Spleen (tissue), 7 donors: ENCODE results near the gene AP1M1.

Experiments used
- POLR2A ChIP-seq, 3 donors: fragments of 450-650 bp; IDR thresholded peaks; one replicate each; pipeline ENCODE4 v1.5.1; 2017; ENCODE audit warnings: antibody characterized with exemption in 3 of 3, mild to moderate bottlenecking in 1 of 3
- POLR2AphosphoS5 ChIP-seq, 3 donors: sonication (generic); formaldehyde crosslinking; IDR thresholded peaks; one replicate each; pipeline ENCODE4 v1.5.1; 2017; ENCODE audit warnings: antibody characterized with exemption in 3 of 3
- TF ChIP-seq, protein P1 (sequence below), 11 experiments: fragments of 200-600 bp in 7 of 11; fragments of 450-650 bp in 4 of 11; sonication (generic) in 4 of 11; IDR thresholded peaks in 8 of 11; conservative IDR thresholded peaks in 3 of 11; 1 replicate in 7 of 11; 2 replicates in 4 of 11; pipeline versions ENCODE4 v1.4.0 to v1.8.0; 2016 to 2021; ENCODE audit warnings: antibody characterized with exemption in 11 of 11, inconsistent platforms in 4 of 11, mild to moderate bottlenecking in 1 of 11
- donor health status: DM: no; HTN: no; CAD: no; lungs with moderate emphysema.
- donor health status: DM: no; HTN: no; CAD: no.
- donor health status: DM: no; HTN: no; CAD: no.

DNA sequence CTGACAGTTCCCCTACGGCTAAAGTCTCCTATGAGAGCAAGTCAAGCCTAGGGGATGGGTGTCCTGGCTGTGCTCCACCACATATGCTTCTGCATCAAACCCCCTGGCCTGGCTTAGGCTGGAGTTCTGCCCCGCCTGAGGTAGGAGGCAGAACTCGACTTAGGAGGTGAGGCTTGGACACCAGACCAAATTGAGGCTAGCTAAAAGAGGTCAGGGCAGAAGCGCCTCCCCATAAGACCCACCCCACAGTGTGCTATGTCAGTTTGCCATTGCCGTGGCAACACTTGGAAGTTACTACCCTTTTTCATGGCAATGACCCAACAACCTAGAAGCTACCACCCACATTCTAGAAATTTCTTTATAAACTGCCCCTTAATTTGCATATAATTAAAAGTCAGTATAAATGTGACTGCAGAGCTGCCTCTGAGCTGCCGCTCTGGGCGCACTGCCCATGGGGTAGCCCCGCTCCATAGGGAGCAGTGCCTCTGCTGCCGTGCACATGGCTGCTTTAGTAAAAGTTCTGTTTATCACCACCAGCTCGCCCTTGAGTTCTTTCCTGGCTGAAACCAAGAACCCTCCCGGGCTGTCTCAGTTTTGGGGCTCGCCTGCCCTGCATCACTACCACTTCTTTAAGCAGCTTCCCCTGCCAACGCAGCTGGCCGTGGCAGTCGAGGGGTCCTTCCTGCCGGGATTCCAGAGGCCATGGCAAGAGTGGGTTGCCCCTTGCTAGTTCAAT lies 20.2 kb downstream of the AP1M1 start:
- TF ChIP-seq POLR2AphosphoS5 (IDR thresholded peaks at IDR 0.05) (no peak), POLR2A (IDR thresholded peaks at IDR 0.05) (no peak)
- TF ChIP-seq, protein P1, sequence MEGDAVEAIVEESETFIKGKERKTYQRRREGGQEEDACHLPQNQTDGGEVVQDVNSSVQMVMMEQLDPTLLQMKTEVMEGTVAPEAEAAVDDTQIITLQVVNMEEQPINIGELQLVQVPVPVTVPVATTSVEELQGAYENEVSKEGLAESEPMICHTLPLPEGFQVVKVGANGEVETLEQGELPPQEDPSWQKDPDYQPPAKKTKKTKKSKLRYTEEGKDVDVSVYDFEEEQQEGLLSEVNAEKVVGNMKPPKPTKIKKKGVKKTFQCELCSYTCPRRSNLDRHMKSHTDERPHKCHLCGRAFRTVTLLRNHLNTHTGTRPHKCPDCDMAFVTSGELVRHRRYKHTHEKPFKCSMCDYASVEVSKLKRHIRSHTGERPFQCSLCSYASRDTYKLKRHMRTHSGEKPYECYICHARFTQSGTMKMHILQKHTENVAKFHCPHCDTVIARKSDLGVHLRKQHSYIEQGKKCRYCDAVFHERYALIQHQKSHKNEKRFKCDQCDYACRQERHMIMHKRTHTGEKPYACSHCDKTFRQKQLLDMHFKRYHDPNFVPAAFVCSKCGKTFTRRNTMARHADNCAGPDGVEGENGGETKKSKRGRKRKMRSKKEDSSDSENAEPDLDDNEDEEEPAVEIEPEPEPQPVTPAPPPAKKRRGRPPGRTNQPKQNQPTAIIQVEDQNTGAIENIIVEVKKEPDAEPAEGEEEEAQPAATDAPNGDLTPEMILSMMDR (IDR thresholded peaks at IDR 0.05 in 8 of 11, conservative IDR thresholded peaks at IDR 0.05 in 3 of 11): no peak
